NB4 (cell line): Measurements from ENCODE around the gene SASS6.

Experiments
- CTCF ChIP-seq: IDR thresholded peaks from one replicate; pipeline ENCODE4 v1.5.1; 2012; ENCODE audit warnings: low read depth, low read length
- MYC ChIP-seq: IDR thresholded peaks from 2 replicates; pipeline ENCODE4 v1.6.1; 2011; ENCODE audit warnings: low read depth, low read length

- TF ChIP-seq MYC = no peak
- no peak for TF ChIP-seq CTCF
Measured at GRCh38 chr1:100053119-100053518, 79.6 kb downstream of the SASS6 start.
